Measurements from ENCODE around the gene PARM1.

Gene PARM1

DNA sequence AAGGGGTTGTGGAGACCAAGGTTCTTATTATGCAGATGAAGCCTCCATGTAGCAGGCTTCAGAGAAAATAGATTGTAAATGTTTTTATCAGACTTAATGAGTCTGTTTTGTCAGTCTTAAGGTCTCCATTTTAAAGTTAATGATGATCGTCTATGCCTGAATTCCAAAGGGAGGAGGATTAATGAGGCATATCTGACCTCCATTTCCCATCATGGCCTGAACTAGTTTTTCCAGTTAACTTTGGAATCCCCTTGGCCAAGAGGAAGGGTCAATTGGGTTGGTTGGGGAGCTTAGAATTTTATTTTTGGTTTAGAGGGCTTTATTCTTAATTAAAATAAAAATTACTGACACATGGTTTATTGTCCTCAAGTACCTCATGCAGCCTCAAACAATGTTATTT, 6.9 kb upstream of the PARM1 start:
- no peak overlapping the region for H3K4me3 ChIP-seq (ENCODE audit: low read depth, low read length)
- TF ChIP-seq, protein P1, sequence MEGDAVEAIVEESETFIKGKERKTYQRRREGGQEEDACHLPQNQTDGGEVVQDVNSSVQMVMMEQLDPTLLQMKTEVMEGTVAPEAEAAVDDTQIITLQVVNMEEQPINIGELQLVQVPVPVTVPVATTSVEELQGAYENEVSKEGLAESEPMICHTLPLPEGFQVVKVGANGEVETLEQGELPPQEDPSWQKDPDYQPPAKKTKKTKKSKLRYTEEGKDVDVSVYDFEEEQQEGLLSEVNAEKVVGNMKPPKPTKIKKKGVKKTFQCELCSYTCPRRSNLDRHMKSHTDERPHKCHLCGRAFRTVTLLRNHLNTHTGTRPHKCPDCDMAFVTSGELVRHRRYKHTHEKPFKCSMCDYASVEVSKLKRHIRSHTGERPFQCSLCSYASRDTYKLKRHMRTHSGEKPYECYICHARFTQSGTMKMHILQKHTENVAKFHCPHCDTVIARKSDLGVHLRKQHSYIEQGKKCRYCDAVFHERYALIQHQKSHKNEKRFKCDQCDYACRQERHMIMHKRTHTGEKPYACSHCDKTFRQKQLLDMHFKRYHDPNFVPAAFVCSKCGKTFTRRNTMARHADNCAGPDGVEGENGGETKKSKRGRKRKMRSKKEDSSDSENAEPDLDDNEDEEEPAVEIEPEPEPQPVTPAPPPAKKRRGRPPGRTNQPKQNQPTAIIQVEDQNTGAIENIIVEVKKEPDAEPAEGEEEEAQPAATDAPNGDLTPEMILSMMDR (IDR thresholded peaks at IDR 0.05; ENCODE audit: borderline replicate concordance, insufficient read depth, low read depth, low read length) = no peak

DNA sequence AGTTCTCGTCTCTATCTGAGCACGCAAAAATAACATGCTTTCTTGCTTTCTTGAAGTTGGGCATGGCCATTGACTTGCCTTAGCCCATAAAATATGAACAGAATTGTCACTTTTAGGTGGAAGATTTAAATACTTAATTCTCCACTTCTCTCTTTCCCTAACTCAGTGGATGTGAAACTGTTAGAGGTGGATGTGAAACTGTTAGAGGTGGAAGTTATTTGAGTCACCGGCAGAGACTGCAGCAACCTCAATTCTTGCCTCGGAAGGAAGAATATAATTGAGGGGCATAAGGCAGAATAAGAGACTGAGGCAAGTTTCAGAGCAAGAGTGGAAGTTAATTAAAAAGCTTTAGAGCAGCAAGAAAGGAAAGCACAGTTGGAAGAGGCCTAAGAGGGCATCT, 2.8 kb upstream of the PARM1 start:
- TF ChIP-seq, protein P1 (IDR thresholded peaks at IDR 0.05; ENCODE audit: borderline replicate concordance, insufficient read depth, low read depth, low read length) = no peak
- H3K4me3 ChIP-seq (ENCODE audit: low read depth, low read length) = no peak overlapping the region

DNA sequence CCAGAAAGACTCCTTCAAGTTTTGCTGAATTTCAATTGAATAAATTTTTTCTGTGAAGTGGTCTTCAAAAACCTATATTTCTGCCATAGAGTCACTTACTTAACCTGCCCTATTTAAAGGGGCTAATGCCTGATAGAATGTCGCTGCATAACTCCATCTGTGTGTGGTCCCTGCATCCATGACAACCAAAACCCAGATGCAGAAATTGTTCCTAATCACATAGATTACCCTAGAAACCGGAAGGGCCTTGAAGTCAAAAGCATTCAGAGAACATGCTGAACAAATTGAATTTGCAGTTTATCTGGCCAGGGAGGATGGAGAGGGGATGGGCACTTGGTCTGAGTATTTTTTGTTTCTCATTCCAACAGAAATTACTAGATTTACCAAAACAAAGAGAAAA, 1.5 kb upstream of the PARM1 start:
- TF ChIP-seq, protein P1 (IDR thresholded peaks at IDR 0.05; ENCODE audit: borderline replicate concordance, insufficient read depth, low read depth, low read length) = no peak
- no peak overlapping the region for H3K4me3 ChIP-seq (ENCODE audit: low read depth, low read length)

DNA sequence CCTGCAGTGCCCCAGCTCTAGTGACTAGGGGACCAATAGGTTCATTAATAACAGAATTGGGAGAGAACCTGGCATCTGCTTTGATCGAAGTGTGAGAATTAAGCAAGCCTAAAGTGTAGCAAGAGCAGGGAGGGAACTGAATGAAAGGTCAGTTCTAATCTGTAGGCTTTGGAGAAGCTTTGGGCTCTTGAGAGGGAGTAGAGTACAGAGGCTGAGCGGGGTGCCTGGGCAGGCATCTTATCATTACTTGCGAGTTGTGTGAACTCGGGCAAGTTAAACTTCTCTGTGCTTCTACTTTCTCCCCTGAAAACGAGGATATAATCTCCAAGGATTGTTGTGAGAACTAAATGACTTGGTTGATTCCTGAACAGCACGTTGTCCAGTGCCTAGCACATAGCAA, 906 bp upstream of the PARM1 start:
- no peak overlapping the region for H3K4me3 ChIP-seq (ENCODE audit: low read depth, low read length)
- TF ChIP-seq, protein P1 (IDR thresholded peaks at IDR 0.05; ENCODE audit: borderline replicate concordance, insufficient read depth, low read depth, low read length) = no peak

DNA sequence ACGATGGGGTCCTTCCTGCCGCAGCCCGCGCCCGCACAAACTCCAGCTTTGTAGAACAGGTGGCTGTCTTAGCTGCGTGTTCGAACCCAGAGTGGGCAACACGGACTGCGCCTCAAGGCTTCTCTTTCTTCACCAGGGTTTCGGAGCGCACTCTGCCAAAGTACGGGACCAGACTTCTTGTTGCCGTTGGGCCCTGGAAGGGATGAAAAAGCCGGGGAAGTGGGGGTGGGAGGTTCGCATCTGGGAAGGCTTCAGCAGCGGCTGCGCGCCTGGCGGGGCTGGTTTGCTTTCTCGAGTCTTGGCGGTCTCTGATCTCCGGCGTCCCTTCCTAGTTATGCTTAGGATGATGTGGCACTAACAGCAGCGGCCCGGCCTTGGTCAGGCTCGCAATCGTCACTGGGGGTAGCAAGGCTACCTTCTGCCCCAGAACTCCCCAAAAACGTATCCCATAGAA, 673 bp downstream of the PARM1 start:
- TF ChIP-seq, protein P1 (IDR thresholded peaks at IDR 0.05; ENCODE audit: borderline replicate concordance, insufficient read depth, low read depth, low read length) = no peak
- H3K4me3 ChIP-seq (ENCODE audit: low read depth, low read length) = peak overlapping the region; percentile 93

DNA sequence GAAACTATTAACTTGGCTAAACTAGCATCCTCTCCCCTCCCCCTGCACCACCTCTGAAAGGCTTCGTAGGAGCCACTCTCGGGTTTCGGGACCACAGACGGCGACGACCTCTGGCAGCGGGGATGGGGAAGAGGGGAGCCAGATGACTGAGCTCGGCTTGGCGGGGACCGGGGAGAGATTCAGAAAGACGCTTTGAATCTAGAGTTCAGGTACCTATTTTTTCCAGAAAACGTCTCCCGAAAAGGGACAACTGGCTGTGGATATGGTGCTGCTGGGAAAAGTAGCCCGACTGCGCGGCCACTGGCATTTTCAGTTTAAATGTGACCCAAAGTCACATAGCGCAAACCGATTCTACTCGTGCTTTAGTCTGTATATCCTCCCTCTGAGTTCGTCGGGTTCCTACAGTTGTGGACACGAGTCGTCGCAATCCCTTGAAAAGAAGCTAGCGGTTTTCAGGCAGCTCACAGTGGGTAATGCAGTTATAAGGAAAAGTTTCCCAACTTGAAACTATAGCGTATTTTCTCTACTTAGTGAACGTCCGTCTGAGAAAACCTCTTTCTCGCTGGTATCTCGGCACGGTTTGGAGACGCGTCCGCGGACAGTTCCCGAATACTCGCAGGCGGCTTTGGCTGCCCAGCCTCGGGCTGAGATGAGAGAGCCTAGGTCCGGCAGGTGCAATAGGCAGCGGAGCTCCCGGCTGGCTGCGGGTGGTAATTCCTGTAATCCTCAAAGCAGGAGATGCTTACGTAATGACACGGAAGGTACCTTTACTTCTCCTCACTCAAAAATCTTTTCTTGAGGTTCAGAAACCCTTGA, 1.3 kb downstream of the PARM1 start:
- TF ChIP-seq, protein P1 (IDR thresholded peaks at IDR 0.05; ENCODE audit: borderline replicate concordance, insufficient read depth, low read depth, low read length) = no peak
- peak overlapping the region; percentile 93 for H3K4me3 ChIP-seq (ENCODE audit: low read depth, low read length)

DNA sequence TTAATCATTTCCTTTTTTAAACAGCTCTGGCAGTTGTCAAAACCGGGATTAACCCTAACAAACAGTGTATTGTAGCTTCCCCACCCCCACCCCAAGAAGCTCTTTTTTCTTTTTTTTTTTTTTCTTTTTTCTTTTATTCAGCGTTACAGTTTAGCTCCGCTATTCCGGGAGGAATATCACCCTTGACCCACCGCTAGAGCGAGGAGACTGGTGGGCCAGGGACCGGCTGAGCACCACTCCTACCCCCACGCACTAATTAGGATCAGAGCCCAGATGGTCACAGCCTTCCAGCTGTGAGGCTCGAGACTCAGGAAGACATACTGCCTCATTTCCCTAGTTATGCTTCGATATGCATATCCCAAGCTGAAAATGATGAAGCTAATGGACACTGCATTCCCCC, 2.0 kb downstream of the PARM1 start:
- TF ChIP-seq, protein P1 (IDR thresholded peaks at IDR 0.05; ENCODE audit: borderline replicate concordance, insufficient read depth, low read depth, low read length) = no peak

More for the DNA sequence above, 2.0 kb downstream of the PARM1 start:
- peak overlapping the region; percentile 93 for H3K4me3 ChIP-seq (ENCODE audit: low read depth, low read length)
